Measurements from ENCODE around the gene C2orf49.

DNA sequence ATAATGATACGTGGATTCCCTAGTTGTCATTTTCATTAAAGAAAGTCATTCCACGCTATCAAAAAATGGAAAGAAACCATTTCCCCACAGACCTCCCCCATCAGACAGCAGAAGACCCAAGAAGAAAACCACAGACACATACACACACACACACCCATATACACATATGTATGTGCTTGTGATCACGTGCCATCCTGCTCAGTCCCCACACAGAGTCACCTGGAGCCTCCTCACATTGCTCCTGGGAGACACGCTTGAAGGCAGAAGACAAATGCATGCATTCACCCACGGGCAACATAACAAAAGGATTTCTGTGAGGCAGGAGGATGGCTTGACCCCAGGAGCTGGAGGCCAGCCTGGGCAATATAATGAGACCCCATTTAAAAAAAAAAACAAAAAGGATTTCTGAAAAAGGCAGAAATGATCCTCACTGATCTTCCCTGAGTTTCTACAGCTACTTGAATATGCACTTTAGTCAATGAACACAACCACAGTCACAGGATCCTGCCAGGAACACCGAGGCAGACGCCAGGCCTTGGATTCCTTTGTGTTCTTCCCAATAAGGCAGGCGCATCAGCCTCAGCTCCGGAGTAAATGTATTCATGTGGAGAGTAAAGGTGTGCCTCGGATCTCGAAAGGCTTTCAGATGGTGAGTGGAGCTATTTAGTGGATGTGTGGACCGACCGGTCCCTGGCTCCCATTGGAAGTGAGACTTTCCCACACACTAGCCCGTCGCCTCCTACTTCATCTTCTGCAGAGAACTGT is 28.8 kb upstream of the C2orf49 start:
- TF ChIP-seq, protein P1, sequence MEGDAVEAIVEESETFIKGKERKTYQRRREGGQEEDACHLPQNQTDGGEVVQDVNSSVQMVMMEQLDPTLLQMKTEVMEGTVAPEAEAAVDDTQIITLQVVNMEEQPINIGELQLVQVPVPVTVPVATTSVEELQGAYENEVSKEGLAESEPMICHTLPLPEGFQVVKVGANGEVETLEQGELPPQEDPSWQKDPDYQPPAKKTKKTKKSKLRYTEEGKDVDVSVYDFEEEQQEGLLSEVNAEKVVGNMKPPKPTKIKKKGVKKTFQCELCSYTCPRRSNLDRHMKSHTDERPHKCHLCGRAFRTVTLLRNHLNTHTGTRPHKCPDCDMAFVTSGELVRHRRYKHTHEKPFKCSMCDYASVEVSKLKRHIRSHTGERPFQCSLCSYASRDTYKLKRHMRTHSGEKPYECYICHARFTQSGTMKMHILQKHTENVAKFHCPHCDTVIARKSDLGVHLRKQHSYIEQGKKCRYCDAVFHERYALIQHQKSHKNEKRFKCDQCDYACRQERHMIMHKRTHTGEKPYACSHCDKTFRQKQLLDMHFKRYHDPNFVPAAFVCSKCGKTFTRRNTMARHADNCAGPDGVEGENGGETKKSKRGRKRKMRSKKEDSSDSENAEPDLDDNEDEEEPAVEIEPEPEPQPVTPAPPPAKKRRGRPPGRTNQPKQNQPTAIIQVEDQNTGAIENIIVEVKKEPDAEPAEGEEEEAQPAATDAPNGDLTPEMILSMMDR (conservative IDR thresholded peaks at IDR 0.05): no peak
- no peak for TF ChIP-seq ZFX (IDR thresholded peaks at IDR 0.05)
